Measurements from ENCODE around the gene MRAP2. TPM values are rescaled to one million over a fixed set of nuclear protein-coding genes. Genes with fewer than 3 reads are reported as not detected.

MRAP2 gene
- total RNA-seq, 4 donors from 2014 or later: 0.33 to 1.5 (median 0.50) TPM; not detected in 1

GRCh38 chr6:84135291-84135690 lies 101.7 kb downstream of the MRAP2 start:
- no peak overlapping the region for H3K27ac ChIP-seq
- intact Hi-C loops (cut with DNase I): no loop called here
- 93 to 100% methylated on average over 5 of the region's 5 CpGs for WGBS, 2 donors
- no peaks in the 10 kb centered on the region for H3K4me1 ChIP-seq
- no peak overlapping the region for H3K4me3 ChIP-seq (replicated peaks in 1 of 3)
- H3K27me3 ChIP-seq: no peaks in the 10 kb centered on the region
- peaks cover 0 to 5% of the 10 kb centered on the region in 2 donors for H3K36me3 ChIP-seq
- DNase-seq: no peak
- TF ChIP-seq CTCF (IDR thresholded peaks at IDR 0.05) (no peak), POLR2A (IDR thresholded peaks at IDR 0.05) (no peak)
- H3K9me3 ChIP-seq: no peaks in the 10 kb centered on the region

- Histone ChIP-seq H3K36me3 (peaks cover 0 to 5% of the 10 kb centered on the region in 2 donors), H3K4me3 (replicated peaks in 1 of 3) (no peak overlapping the region), H3K27me3 (no peaks in the 10 kb centered on the region), H3K27ac (no peak overlapping the region), H3K9me3 (no peaks in the 10 kb centered on the region), H3K4me1 (no peaks in the 10 kb centered on the region)
- DNase-seq: no peak
- intact Hi-C loops (cut with DNase I): no loop called here
- no peak for TF ChIP-seq CTCF (IDR thresholded peaks at IDR 0.05)
- no peak for TF ChIP-seq POLR2A (IDR thresholded peaks at IDR 0.05)
- WGBS, 2 donors: 95 to 98% methylated on average over 4 of the region's 4 CpGs
Observed at GRCh38 chr6:84136364-84137050, 102.9 kb downstream of the MRAP2 start.

GRCh38 chr6:84137051-84137375 lies 103.4 kb downstream of the MRAP2 start:
- no peaks in the 10 kb centered on the region for H3K27me3 ChIP-seq
- intact Hi-C loops (cut with DNase I): no loop called here
- DNase-seq: no peak
- no peak for TF ChIP-seq CTCF (IDR thresholded peaks at IDR 0.05)
- no peak for TF ChIP-seq POLR2A (IDR thresholded peaks at IDR 0.05)
- H3K27ac ChIP-seq: no peak overlapping the region
- no peak overlapping the region for H3K4me3 ChIP-seq (replicated peaks in 1 of 3)
- 86 to 90% methylated on average over 5 of the region's 5 CpGs for WGBS, 2 donors
- peaks cover 0 to 5% of the 10 kb centered on the region in 2 donors for H3K36me3 ChIP-seq
- H3K4me1 ChIP-seq: no peaks in the 10 kb centered on the region
- no peaks in the 10 kb centered on the region for H3K9me3 ChIP-seq

GRCh38 chr6:84137989-84138575 lies 104.5 kb downstream of the MRAP2 start:
- Histone ChIP-seq H3K4me1 (no peaks in the 10 kb centered on the region), H3K36me3 (peaks cover 0 to 5% of the 10 kb centered on the region in 2 donors), H3K9me3 (no peaks in the 10 kb centered on the region), H3K27ac (no peak overlapping the region), H3K27me3 (no peaks in the 10 kb centered on the region), H3K4me3 (replicated peaks in 1 of 3) (no peak overlapping the region)
- no peak for TF ChIP-seq CTCF (IDR thresholded peaks at IDR 0.05)
- peak in 1 of 2 donors; percentile 6 for TF ChIP-seq POLR2A (IDR thresholded peaks at IDR 0.05)
- 74 to 78% methylated on average over 2 of the region's 2 CpGs for WGBS, 2 donors
- intact Hi-C loops (cut with DNase I): no loop called here
- no peak for DNase-seq

GRCh38 chr6:84139311-84139710 lies 105.7 kb downstream of the MRAP2 start:
- Histone ChIP-seq H3K9me3 (no peaks in the 10 kb centered on the region), H3K27me3 (no peaks in the 10 kb centered on the region), H3K36me3 (peaks cover 0 to 5% of the 10 kb centered on the region in 2 donors), H3K4me1 (no peaks in the 10 kb centered on the region), H3K4me3 (replicated peaks in 1 of 3) (no peak overlapping the region), H3K27ac (peak overlapping the region in 1 of 3 donors; percentile 9)
- no peak for DNase-seq
- intact Hi-C loops (cut with DNase I): no loop called here
- TF ChIP-seq CTCF (IDR thresholded peaks at IDR 0.05) (no peak), POLR2A (IDR thresholded peaks at IDR 0.05) (no peak)
